ENCODE data around the gene MGAT3. TPM values are rescaled to one million over a fixed set of nuclear protein-coding genes. Genes with fewer than 3 reads are reported as not detected.

MGAT3 gene
- total and polyA plus RNA-seq, 2 of the 13 experiments (the other 11 are each of a cell fraction or from before 2014, with no cell fraction given) = 0.11 to 0.15 TPM

GRCh38 chr22:39478441-39478850 is 21.6 kb downstream of the MGAT3 start (continued):
- TF ChIP-seq, protein P1, sequence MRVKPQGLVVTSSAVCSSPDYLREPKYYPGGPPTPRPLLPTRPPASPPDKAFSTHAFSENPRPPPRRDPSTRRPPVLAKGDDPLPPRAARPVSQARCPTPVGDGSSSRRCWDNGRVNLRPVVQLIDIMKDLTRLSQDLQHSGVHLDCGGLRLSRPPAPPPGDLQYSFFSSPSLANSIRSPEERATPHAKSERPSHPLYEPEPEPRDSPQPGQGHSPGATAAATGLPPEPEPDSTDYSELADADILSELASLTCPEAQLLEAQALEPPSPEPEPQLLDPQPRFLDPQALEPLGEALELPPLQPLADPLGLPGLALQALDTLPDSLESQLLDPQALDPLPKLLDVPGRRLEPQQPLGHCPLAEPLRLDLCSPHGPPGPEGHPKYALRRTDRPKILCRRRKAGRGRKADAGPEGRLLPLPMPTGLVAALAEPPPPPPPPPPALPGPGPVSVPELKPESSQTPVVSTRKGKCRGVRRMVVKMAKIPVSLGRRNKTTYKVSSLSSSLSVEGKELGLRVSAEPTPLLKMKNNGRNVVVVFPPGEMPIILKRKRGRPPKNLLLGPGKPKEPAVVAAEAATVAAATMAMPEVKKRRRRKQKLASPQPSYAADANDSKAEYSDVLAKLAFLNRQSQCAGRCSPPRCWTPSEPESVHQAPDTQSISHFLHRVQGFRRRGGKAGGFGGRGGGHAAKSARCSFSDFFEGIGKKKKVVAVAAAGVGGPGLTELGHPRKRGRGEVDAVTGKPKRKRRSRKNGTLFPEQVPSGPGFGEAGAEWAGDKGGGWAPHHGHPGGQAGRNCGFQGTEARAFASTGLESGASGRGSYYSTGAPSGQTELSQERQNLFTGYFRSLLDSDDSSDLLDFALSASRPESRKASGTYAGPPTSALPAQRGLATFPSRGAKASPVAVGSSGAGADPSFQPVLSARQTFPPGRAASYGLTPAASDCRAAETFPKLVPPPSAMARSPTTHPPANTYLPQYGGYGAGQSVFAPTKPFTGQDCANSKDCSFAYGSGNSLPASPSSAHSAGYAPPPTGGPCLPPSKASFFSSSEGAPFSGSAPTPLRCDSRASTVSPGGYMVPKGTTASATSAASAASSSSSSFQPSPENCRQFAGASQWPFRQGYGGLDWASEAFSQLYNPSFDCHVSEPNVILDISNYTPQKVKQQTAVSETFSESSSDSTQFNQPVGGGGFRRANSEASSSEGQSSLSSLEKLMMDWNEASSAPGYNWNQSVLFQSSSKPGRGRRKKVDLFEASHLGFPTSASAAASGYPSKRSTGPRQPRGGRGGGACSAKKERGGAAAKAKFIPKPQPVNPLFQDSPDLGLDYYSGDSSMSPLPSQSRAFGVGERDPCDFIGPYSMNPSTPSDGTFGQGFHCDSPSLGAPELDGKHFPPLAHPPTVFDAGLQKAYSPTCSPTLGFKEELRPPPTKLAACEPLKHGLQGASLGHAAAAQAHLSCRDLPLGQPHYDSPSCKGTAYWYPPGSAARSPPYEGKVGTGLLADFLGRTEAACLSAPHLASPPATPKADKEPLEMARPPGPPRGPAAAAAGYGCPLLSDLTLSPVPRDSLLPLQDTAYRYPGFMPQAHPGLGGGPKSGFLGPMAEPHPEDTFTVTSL (CRISPR knock-in tag; IDR thresholded peaks at IDR 0.05; ENCODE audit: borderline replicate concordance) = no peak
- no peak for TF ChIP-seq SMAD1 (CRISPR knock-in tag; IDR thresholded peaks at IDR 0.05; ENCODE audit: borderline replicate concordance, low read depth)
- no peak for TF ChIP-seq ZNF672 (CRISPR knock-in tag; IDR thresholded peaks at IDR 0.05)
- TF ChIP-seq IKZF1 (IDR thresholded peaks at IDR 0.05) = no peak
- TF ChIP-seq, protein P2, sequence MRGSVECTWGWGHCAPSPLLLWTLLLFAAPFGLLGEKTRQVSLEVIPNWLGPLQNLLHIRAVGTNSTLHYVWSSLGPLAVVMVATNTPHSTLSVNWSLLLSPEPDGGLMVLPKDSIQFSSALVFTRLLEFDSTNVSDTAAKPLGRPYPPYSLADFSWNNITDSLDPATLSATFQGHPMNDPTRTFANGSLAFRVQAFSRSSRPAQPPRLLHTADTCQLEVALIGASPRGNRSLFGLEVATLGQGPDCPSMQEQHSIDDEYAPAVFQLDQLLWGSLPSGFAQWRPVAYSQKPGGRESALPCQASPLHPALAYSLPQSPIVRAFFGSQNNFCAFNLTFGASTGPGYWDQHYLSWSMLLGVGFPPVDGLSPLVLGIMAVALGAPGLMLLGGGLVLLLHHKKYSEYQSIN (CRISPR knock-in tag; IDR thresholded peaks at IDR 0.05; ENCODE audit: borderline replicate concordance) = no peak
- no peak for TF ChIP-seq ZZZ3 (CRISPR knock-in tag; IDR thresholded peaks at IDR 0.05; ENCODE audit: borderline replicate concordance)
- TF ChIP-seq RFX3 (CRISPR knock-in tag; IDR thresholded peaks at IDR 0.05) = 0 out of 2 replicates have a peak, but pooled peaks have one; percentile 12
- TF ChIP-seq MYNN (CRISPR knock-in tag; IDR thresholded peaks at IDR 0.05; ENCODE audit: low read depth) = no peak
- no peak for TF ChIP-seq ZNF30 (CRISPR knock-in tag; IDR thresholded peaks at IDR 0.05)
- peak; percentile 69; the same call in 1 of the 3 replicates for TF ChIP-seq MXI1 (IDR thresholded peaks at IDR 0.05; ENCODE audit: borderline replicate concordance, low read depth, low read length)
- no peak for TF ChIP-seq ZNF136 (CRISPR knock-in tag; IDR thresholded peaks at IDR 0.05; ENCODE audit: low read depth)
- TF ChIP-seq DDIT3 (CRISPR knock-in tag; IDR thresholded peaks at IDR 0.05) = no peak
- no peak for TF ChIP-seq ZMYM4 (CRISPR knock-in tag; IDR thresholded peaks at IDR 0.05)
- TF ChIP-seq GZF1 (CRISPR knock-in tag; IDR thresholded peaks at IDR 0.05) = 0 out of 2 replicates have a peak, but pooled peaks have one; percentile 39
- no peak for TF ChIP-seq ZNF138 (CRISPR knock-in tag; IDR thresholded peaks at IDR 0.05; ENCODE audit: low read depth)
- TF ChIP-seq TCF7L2 (IDR thresholded peaks at IDR 0.05; ENCODE audit: low read depth, low read length) = no peak
- TF ChIP-seq, protein P3, sequence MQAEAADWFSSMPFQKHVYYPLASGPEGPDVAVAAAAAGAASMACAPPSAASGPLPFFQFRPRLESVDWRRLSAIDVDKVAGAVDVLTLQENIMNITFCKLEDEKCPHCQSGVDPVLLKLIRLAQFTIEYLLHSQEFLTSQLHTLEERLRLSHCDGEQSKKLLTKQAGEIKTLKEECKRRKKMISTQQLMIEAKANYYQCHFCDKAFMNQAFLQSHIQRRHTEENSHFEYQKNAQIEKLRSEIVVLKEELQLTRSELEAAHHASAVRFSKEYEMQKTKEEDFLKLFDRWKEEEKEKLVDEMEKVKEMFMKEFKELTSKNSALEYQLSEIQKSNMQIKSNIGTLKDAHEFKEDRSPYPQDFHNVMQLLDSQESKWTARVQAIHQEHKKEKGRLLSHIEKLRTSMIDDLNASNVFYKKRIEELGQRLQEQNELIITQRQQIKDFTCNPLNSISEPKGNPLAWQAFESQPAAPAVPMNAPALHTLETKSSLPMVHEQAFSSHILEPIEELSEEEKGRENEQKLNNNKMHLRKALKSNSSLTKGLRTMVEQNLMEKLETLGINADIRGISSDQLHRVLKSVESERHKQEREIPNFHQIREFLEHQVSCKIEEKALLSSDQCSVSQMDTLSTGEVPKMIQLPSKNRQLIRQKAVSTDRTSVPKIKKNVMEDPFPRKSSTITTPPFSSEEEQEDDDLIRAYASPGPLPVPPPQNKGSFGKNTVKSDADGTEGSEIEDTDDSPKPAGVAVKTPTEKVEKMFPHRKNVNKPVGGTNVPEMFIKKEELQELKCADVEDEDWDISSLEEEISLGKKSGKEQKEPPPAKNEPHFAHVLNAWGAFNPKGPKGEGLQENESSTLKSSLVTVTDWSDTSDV (CRISPR knock-in tag; IDR thresholded peaks at IDR 0.05) = 0 out of 2 replicates have a peak, but pooled peaks have one; percentile 43
- no peak for TF ChIP-seq SNAPC2 (CRISPR knock-in tag; IDR thresholded peaks at IDR 0.05)
- TF ChIP-seq ZNF333 (CRISPR knock-in tag; IDR thresholded peaks at IDR 0.05; ENCODE audit: borderline replicate concordance) = peak; percentile 38; the same call in 1 of the 2 replicates
- no peak for TF ChIP-seq KDM6A (CRISPR knock-in tag; IDR thresholded peaks at IDR 0.05; ENCODE audit: low read depth)
- no peak for TF ChIP-seq MAFK (conservative IDR thresholded peaks at IDR 0.05 in 1 of 2, IDR thresholded peaks at IDR 0.05 in 1 of 2; ENCODE audit: low read length in 2 of 2)
- 0 out of 2 replicates have a peak, but pooled peaks have one; percentile 66 for TF ChIP-seq ZFP90 (CRISPR knock-in tag; IDR thresholded peaks at IDR 0.05; ENCODE audit: borderline replicate concordance)
